GM19328 (cell line): ENCODE data around the gene LETMD1.
"Not testable (repeated sequence)": the region's sequence is repeated elsewhere in the genome, so short reads cannot be mapped to it uniquely, and the experiment has no call there.

ENCODE experiments used
- ATAC-seq: cut with Tn5 transposase; IDR thresholded peaks from one replicate; pipeline ENCODE4 v1.9.1; 2021; ENCODE audit warnings: mild to moderate bottlenecking, moderate library complexity; ENCODE audit not compliant: unreplicated experiment

Gene LETMD1

DNA sequence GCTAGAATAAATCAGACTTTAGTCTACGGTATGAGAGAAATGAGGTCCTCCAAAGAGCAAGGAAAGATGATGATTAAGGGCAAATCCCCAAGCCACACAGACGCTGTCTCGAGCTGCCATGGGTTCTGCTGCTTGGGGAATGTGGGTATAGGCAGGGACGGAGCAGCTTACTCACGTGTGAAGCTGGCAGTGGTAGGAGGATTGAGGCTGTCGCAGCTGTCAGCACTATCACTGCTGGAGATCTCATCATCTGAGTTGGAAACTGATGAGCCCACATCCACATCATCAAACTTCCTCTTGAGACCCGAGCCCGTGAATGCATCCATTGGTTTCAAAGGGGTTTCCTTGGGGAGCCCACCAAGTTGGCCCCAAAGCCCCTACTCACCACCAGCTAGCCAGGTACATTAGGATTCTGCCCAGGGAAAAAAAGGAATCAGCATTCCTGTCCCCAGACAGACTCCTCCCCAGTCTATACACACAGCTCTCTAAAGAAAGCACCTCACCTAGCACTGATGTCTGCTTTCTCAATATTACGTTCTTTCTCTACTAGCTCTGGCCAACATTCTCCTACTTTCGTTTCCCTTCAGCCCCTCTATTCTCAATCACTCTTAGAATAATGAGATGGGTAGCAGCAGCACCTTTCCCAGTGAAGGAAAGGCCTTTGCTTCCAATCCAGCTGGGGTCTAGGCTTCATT, 28.3 kb downstream of the LETMD1 start:
- ATAC-seq, result no peak

DNA sequence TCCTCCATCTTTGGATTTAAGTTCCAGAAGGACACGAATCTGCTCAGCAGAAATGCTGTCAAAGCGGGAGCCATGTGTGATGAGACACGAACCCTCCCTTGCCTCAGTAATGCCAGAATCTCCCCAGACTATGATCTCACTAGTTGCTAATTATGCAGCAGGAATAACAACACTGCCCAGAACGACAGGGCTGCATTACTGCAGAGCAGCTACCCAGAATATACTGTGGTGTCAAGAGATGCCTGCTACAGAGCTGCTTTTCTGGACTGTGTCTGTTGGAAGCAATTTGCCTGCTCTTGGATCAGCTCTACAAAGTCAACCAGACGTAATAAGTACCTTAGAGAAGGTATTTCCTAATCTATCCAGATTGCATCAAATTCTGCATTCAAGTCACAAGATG, 29.8 kb downstream of the LETMD1 start:
- ATAC-seq, result no peak

DNA sequence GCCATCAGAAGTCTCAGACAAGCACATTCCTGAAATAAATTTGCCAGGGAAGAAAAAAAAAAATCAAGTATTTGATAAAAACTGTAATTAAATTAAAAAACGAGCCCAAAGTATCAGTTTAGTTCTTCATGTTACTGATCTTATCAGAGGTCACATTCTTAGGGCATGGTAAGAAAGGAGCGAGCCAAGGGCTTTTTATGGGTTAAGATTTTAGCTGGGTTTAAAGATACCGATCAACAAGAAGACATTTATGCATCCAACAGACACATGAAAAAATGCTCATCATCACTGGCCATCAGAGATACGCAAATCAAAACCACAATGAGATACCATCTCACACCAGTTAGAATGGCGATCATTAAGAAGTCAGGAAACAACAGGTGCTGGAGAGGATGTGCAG, 30.2 kb downstream of the LETMD1 start:
- ATAC-seq, result not testable (repeated sequence)

DNA sequence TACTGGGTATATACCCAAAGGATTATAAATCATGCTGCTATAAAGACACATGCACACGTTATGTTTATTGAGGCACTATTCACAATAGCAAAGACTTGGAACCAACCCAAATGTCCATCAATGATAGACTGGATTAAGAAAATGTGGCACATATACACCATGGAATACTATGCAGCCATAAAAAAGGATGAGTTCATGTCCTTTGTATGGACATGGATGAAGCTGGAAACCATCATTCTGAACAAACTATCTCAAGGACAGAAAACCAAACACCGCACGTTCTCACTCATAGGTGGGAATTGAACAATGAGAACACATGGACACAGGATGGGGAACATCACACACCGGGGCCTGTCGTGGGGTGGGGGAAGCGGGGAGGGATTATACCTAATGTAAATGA, 30.7 kb downstream of the LETMD1 start:
- not testable (repeated sequence) for ATAC-seq

DNA sequence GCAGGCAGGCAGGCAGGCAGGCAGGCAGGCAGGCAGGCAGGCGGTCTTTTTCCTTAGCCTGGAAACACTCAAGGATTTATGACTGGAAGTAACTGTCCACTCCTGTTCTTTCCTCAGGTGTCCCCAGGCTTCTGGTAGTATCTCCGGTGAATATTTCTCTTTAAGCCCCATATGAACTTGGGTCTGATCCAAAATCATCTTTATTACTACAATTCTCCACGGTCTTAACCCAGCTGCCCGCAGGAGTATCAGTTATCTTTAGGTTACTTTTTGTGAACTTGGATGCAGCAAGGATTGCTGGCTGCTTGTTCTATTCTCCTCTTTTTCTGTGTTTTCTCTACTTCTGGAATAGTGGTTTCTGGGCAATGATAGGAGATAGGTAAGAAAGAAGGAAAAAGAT, 32.0 kb downstream of the LETMD1 start:
- no peak for ATAC-seq

DNA sequence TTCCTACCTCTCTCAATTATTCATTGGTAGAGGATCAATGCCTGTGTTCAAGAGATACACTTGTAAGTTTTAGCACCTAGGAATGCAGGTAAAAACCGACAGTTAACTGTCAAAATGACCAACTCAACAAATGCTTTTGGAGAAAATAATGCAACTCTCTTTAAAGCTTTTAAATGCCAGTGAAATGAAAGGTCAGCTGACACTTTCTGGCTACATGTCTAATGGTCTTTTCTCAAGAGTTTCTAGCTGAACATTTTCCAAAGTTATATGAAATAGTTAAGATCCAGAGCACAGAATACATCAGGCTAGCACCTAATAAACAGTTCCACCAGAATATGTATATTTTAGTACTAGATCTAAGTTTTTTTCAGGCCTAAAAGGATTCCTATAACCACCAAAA, 33.3 kb downstream of the LETMD1 start:
- ATAC-seq, result no peak

DNA sequence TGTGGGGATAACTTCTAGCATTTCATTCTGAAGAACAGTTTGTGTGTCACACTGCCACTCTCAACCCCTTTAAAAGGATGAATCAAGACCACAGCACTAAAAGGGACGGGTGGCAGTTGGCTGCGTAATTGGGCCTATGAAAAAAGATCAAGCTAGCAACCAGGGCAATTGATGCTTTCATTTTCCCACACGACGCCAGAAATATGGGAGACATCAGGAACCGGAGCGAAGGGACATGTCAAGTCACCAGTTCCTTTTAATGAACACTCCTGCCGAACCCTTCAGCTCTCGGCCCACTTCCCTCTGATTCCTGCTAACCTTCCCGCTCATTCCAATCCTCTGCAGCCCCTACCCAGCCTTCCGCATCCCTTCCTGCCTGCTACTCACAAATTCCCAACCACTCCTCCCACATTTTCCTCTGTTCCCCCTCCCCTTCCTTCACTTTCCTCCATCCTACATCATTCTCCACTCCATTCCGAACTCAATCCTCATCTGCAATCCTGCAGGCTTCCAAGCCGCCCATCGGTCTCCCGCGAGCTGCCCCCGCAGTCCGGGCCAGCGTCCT, 34.5 kb downstream of the LETMD1 start:
- peak; percentile 8 for ATAC-seq

DNA sequence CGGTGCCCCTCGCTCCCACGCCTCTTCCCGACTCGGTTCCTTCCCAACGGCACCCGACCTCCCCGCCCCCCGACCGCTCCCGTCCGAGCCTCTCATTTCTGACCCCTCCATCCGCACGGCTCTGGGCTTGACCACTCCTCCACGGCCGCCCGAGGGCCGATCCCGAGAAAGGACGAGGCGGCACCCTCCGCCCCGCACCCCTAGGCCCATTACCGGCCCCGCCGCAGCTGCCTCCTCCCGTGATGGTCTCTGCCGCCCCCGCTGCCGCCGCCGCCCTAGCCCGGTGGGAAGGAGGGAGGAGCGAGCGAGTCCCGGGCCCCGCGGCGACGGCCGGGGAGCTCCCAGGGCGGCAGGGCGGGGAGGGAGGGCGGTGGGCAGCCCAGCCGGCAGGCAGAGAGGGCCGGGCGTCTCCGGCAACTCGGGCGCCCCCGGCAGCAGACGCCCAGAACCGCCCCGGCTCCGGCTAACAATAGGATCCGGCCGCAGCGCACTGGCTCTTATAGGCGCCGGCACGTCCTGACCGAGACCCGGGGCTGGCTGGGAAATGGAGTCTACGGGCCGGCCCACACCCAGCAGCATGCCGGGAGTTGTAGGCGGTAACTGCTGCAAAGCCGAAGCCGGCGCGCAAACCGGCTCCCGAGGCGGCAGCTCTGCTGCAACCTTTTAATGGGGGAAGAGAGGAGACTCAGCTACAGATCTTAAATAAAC, 35.2 kb downstream of the LETMD1 start, which contains the start of gene CSRNP2:
Gene CSRNP2 (minus strand): TSS at position 471 of the 708 bp plus-strand sequence. CDS start 7,035 bp downstream, outside the sequence.
- peak; percentile 96 for ATAC-seq

DNA sequence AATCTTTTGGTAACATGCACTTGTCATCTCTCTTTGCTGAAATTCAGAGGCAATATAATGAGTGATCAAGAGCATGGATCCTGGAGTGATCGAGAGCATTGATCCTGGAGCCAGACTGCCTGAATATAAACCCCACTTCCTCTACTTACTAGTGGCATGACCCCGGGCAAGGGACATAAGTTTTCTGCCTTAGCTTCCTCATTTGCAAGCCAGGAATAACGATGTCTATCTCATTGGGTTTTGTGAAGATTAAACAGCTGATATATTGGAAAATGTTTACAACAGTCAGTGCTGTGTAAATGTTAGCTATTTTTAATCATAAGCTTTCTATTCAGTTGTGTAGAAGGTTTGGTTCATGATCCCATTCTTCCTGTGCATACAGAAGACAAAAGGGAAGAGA, 37.6 kb downstream of the LETMD1 start:
- no peak for ATAC-seq

DNA sequence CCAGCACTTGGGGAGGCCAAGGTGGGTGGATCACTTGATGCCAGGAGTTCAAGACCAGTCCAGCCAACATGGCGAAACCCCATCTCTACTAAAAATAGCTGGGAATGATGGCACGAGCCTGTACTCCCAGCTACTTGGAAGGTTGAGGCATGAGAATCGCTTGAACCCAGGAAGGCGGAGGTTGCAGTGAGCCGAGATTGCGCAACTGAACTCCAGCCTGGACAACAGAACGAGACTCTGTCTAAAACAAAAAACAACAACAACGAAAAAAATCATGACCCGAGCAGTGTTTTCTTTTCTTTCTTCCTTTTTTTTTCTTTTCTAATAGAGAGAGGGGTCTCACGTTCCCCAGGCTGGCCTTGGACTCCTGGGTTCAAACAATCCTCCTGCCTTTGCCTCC, 38.8 kb downstream of the LETMD1 start:
- no peak for ATAC-seq

DNA sequence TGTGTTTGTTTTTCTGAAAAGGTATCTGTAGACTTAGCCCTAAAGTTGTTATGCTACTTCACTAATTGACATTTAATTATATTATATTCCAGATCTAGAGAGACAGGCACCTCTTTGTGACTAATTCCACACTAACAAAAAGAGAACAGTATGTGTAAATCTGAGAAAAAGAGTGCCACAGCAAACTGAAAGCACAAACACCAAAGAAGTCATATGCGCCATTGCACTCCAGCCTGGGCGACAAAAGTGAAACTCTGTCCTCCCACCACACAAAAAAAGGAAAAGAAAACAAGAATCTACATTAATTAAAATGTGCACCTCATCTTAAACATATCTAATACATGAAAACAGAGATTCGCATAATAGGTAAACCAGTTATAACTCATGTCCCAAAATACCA, 39.7 kb downstream of the LETMD1 start:
- no peak for ATAC-seq

DNA sequence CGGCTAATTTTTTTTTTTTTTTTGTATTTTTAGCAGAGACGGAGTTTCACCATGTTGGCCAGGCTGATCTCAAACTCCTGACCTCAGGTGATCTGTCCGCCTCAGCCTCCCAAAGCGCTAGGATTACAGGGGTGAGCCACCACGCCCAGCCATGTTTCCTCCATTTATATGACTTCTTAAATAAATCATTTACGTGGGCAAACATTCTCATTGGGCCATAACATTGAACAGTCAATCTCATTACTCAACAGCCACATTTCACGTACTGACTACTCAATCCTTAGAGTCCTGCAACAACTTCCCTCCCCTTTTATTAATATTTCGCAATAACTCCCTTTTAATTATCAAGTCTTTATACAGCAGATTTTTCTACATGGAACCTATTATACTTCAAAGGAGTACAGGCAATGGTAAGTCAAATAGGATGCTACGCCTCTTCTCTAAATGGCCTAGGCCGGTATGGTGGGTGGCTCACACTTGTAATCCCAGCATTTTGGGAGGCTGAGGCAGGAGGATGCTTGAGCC, 42.6 kb downstream of the LETMD1 start:
- ATAC-seq, result no peak

DNA sequence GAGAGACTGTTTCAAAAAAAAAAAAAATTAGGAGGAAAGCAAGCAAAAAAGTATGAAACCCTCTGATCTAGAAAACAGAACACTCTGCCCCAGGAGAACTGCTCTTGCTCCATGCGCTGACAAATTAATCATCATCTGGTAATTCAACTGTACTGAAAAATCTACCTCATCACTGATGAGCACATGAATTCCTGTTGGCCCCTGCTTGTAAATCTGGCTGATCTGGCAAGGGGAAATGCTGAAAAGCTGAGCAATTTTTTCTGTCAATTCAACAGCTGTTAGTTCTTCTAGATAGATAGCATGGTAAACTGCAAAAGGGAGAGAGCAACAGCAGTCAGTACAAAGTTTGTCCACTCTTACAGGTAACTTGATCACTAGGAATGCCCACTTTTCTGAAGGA, 50.5 kb downstream of the LETMD1 start:
- no peak for ATAC-seq

DNA sequence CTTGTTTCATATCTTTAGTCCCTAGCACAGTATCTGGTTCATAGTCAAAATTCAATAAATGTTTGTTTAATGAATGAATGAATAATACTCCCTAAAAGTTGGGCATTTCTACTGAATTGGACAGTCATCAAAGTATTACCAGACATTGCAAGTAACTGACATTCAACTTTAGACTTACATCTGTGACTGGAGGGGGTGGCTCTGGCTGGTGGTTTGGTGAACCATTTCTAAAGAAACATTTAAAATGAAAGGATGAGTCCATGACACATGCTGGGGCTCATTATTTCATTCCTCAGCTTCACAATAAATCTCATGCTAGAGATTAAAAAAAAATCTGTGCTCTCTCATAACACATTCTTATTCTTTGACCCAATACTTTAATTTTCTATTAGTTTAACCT, 55.9 kb downstream of the LETMD1 start:
- ATAC-seq, result no peak

DNA sequence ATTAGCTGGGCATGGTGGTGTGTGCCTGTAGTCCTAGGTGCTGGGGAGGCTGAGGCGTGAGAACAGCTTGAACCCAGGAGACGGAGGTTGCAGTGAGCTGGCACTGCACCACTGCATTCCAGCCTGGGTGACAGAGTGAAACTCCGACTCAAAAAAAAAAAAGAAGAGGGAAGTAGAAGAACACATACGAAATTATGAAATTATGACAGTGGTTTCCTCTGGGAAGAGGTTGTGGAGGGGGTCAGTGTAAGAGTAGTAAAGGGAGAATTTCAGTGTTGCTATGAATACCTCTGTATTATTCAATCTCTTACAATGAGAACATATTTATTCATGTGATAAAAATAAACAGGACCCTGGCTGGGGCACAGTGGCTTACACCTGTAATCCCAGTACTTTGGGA, 60.0 kb downstream of the LETMD1 start:
- no peak for ATAC-seq
